Kidney epithelial cell (primary cell): ENCODE data around the gene TMEM81. TPM values are rescaled to one million over a fixed set of nuclear protein-coding genes. Genes with fewer than 3 reads are reported as not detected.

Experiments
- DNase-seq: peaks from one replicate; pipeline ENCODE4 v3.0.0-alpha.2; 2010; ENCODE audit warnings: low read depth
- H3K27me3 ChIP-seq: 2 replicates; pipeline ENCODE4 v1.6.0; 2011; ENCODE audit warnings: low read length; ENCODE audit not compliant: control insufficient read depth, insufficient read depth
- H3K36me3 ChIP-seq: 2 replicates; pipeline ENCODE4 v1.5.1; 2011; ENCODE audit warnings: low read length; ENCODE audit not compliant: control insufficient read depth, insufficient read depth
- H3K4me3 ChIP-seq: 2 replicates; pipeline ENCODE4 v1.5.1; 2011; ENCODE audit warnings: low read depth, mild to moderate bottlenecking, control low read depth, low read length
- CTCF ChIP-seq: IDR thresholded peaks from 2 replicates; pipeline ENCODE4 v1.5.1; 2011; ENCODE audit warnings: mild to moderate bottlenecking, moderate library complexity, low read length, control low read depth, inconsistent platforms; ENCODE audit not compliant: insufficient read depth, poor library complexity, severe bottlenecking
- total RNA-seq: library from RNA; depleted of rRNA; stranded (reverse); fragments of >200 nt; gene quantifications from 2 replicates; pipeline ENCODE4 v1.2.3, GENCODE V29; 2015

TMEM81 gene
- 3.0 and 3.6 TPM in 2 replicates for total RNA-seq

GRCh38 chr1:205084360-205084759, at the start of gene TMEM81:
Gene TMEM81 (minus strand): TSS chr1:205084460. CDS start chr1:205084320, 140 bp downstream.
- Histone ChIP-seq H3K4me3 (no peak within 1 kb of the TSS), H3K36me3 (no peaks in the 10 kb centered on the region), H3K27me3 (no peaks in the 10 kb centered on the region)
- no peak for TF ChIP-seq CTCF
- no peak for DNase-seq

- H3K4me3 ChIP-seq = no peak overlapping the region
- DNase-seq = no peak
- no peak for TF ChIP-seq CTCF
- no peaks in the 10 kb centered on the region for H3K36me3 ChIP-seq
- no peaks in the 10 kb centered on the region for H3K27me3 ChIP-seq
These were observed 49.0 kb upstream of the TMEM81 start for GRCh38 chr1:205133287-205133686.

GRCh38 chr1:205129447-205130029, 45.3 kb upstream of the TMEM81 start:
- TF ChIP-seq CTCF = no peak
- no peaks in the 10 kb centered on the region for H3K27me3 ChIP-seq
- no peaks in the 10 kb centered on the region for H3K36me3 ChIP-seq
- DNase-seq = no peak
- no peak overlapping the region for H3K4me3 ChIP-seq

- Histone ChIP-seq H3K4me3 (no peak overlapping the region), H3K27me3 (no peaks in the 10 kb centered on the region), H3K36me3 (no peaks in the 10 kb centered on the region)
- no peak for DNase-seq
- no peak for TF ChIP-seq CTCF
These were observed 43.8 kb upstream of the TMEM81 start for GRCh38 chr1:205128050-205128449.

- no peak for TF ChIP-seq CTCF
- DNase-seq = no peak
- no peak overlapping the region for H3K4me3 ChIP-seq
- H3K36me3 ChIP-seq = no peaks in the 10 kb centered on the region
- H3K27me3 ChIP-seq = no peaks in the 10 kb centered on the region
These were observed 43.4 kb upstream of the TMEM81 start for GRCh38 chr1:205127646-205128045.

GRCh38 chr1:205124726-205125125, 40.5 kb upstream of the TMEM81 start:
- Histone ChIP-seq H3K4me3 (no peak overlapping the region), H3K27me3 (no peaks in the 10 kb centered on the region), H3K36me3 (no peaks in the 10 kb centered on the region)
- no peak for TF ChIP-seq CTCF
- DNase-seq = no peak
